Thyroid gland (tissue), 4 donors: ENCODE data around the gene UNC13D.

Experiments
- POLR2A ChIP-seq, 2 donors: fragments of 450-650 bp; IDR thresholded peaks; one replicate each; pipeline ENCODE4 v1.6.1; 2017; ENCODE audit warnings: antibody characterized with exemption in 2 of 2, mild to moderate bottlenecking in 2 of 2, moderate library complexity in 1 of 2
- TF ChIP-seq, protein P1 (sequence below), 6 experiments: fragments of 200-600 bp in 3 of 6; fragments of 450-650 bp in 3 of 6; sonication (generic) in 3 of 6; IDR thresholded peaks; one replicate each; pipeline ENCODE4 v1.5.1; 2016 to 2019; ENCODE audit warnings: antibody characterized with exemption in 6 of 6, mild to moderate bottlenecking in 2 of 6, inconsistent platforms in 1 of 6, moderate library complexity in 1 of 6

GRCh38 chr17:75888484-75888883, 44.3 kb upstream of the UNC13D start:
- TF ChIP-seq, protein P1, sequence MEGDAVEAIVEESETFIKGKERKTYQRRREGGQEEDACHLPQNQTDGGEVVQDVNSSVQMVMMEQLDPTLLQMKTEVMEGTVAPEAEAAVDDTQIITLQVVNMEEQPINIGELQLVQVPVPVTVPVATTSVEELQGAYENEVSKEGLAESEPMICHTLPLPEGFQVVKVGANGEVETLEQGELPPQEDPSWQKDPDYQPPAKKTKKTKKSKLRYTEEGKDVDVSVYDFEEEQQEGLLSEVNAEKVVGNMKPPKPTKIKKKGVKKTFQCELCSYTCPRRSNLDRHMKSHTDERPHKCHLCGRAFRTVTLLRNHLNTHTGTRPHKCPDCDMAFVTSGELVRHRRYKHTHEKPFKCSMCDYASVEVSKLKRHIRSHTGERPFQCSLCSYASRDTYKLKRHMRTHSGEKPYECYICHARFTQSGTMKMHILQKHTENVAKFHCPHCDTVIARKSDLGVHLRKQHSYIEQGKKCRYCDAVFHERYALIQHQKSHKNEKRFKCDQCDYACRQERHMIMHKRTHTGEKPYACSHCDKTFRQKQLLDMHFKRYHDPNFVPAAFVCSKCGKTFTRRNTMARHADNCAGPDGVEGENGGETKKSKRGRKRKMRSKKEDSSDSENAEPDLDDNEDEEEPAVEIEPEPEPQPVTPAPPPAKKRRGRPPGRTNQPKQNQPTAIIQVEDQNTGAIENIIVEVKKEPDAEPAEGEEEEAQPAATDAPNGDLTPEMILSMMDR (IDR thresholded peaks at IDR 0.05): no peak
- no peak for TF ChIP-seq POLR2A (IDR thresholded peaks at IDR 0.05)
